Tongue (tissue), 2 donors: Measurements from ENCODE around the gene THSD4. TPM values are rescaled to one million over a fixed set of nuclear protein-coding genes. Genes with fewer than 3 reads are reported as not detected.

Source experiments
- DNase-seq: peaks from one replicate; pipeline ENCODE4 v3.0.0-alpha.2; 2015
- total RNA-seq: library from RNA; depleted of rRNA; stranded (reverse); fragments of >200 nt; gene quantifications from one replicate; pipeline ENCODE4 v1.2.3, GENCODE V29; 2014

THSD4 gene
- total RNA-seq, 1 donor from 2014 or later: 43.2 TPM

- DNase-seq: peak; percentile 86
Observed at GRCh38 chr15:71691458-71692417, 576.5 kb downstream of the THSD4 start.

- DNase-seq: no peak
Observed at GRCh38 chr15:71697236-71697635, 582.0 kb downstream of the THSD4 start.

- DNase-seq: no peak
Observed at GRCh38 chr15:71698030-71698429, 582.8 kb downstream of the THSD4 start.

- no peak for DNase-seq
Observed at GRCh38 chr15:71698742-71699141, 583.5 kb downstream of the THSD4 start.

- DNase-seq: no peak
Observed at GRCh38 chr15:71699977-71700376, 584.7 kb downstream of the THSD4 start.

GRCh38 chr15:71701808-71702207, 586.5 kb downstream of the THSD4 start:
- DNase-seq: no peak

- no peak for DNase-seq
Observed at GRCh38 chr15:71702496-71702895, 587.2 kb downstream of the THSD4 start.

- no peak for DNase-seq
Observed at GRCh38 chr15:71705151-71705550, 589.9 kb downstream of the THSD4 start.

GRCh38 chr15:71706461-71707229, 591.4 kb downstream of the THSD4 start:
- DNase-seq: no peak

- DNase-seq: peak; percentile 14
Observed at GRCh38 chr15:71707230-71708050, 592.2 kb downstream of the THSD4 start.

- no peak for DNase-seq
Observed at GRCh38 chr15:71708051-71708429, 592.8 kb downstream of the THSD4 start.

- peak; percentile 74 for DNase-seq
Observed at GRCh38 chr15:71708741-71709140, 593.5 kb downstream of the THSD4 start.

- no peak for DNase-seq
Observed at GRCh38 chr15:71709808-71710418, 594.6 kb downstream of the THSD4 start.

- no peak for DNase-seq
Observed at GRCh38 chr15:71712182-71712581, 596.9 kb downstream of the THSD4 start.

- no peak for DNase-seq
Observed at GRCh38 chr15:71713191-71713809, 598.0 kb downstream of the THSD4 start.

GRCh38 chr15:71715914-71716313, 600.6 kb downstream of the THSD4 start:
- DNase-seq: peak; percentile 12

- no peak for DNase-seq
Observed at GRCh38 chr15:71716990-71717389, 601.7 kb downstream of the THSD4 start.

- no peak for DNase-seq
Observed at GRCh38 chr15:71718116-71718910, 603.0 kb downstream of the THSD4 start.

- DNase-seq: no peak
Observed at GRCh38 chr15:71723344-71723743, 608.1 kb downstream of the THSD4 start.

- DNase-seq: peak; percentile 26
Observed at GRCh38 chr15:71725207-71725955, 610.1 kb downstream of the THSD4 start.
